IMR-90 (cell line): ENCODE data around the gene NIPAL3. TPM values are rescaled to one million over a fixed set of nuclear protein-coding genes. Genes with fewer than 3 reads are reported as not detected.

Experiments used
- ATAC-seq: fragments of 200-7000 bp; cut with Tn5 transposase; 2 replicates; pipeline ENCODE4 v1.9.1; 2020; ENCODE audit warnings: low read depth, mild to moderate bottlenecking, moderate library complexity
- BruUV-seq: library from RNA; stranded (reverse); fragments of 400-500 nt; replicated peaks from 2 replicates; lab custom pipeline; 2021; lab: Mats Ljungman, UMichigan
- CTCF ChIA-PET: fragments of 300-600 bp; formaldehyde crosslinking; extraction: SDS; loops from one replicate; lab custom pipeline; 2021; ENCODE audit warnings: antibody characterized with exemption; lab: Yijun Ruan, JAX
- POLR2A ChIA-PET: fragments of 300-600 bp; sonication (Branson Sonifier 250); formaldehyde crosslinking; loops from one replicate; lab custom pipeline; 2022; ENCODE audit warnings: antibody characterized with exemption; ENCODE audit not compliant: unreplicated experiment; lab: Charles Lee
- DNase-seq: peaks from one replicate; pipeline ENCODE4 v3.0.0; 2013
- H2AFZ ChIP-seq: replicated peaks from 2 replicates; pipeline ENCODE3; 2013; ENCODE audit warnings: low read length, mild to moderate bottlenecking; ENCODE audit not compliant: poor library complexity
- H2AK5ac ChIP-seq: 2 replicates; pipeline ENCODE4 v1.6.1; 2013; ENCODE audit warnings: low read depth, low read length, inconsistent platforms
- H2AK9ac ChIP-seq: replicated peaks from 2 replicates; pipeline ENCODE3; 2013; ENCODE audit warnings: mild to moderate bottlenecking, low read depth, low read length, moderate library complexity; ENCODE audit not compliant: poor library complexity
- H2BK120ac ChIP-seq: 2 replicates; pipeline ENCODE4 v1.6.1; 2013; ENCODE audit warnings: low read depth, low read length, inconsistent platforms
- H2BK15ac ChIP-seq: 3 replicates; pipeline ENCODE4 v1.6.1; 2013; ENCODE audit warnings: low read depth, low read length, inconsistent platforms
- H2BK20ac ChIP-seq: 2 replicates; pipeline ENCODE4 v1.6.1; 2013; ENCODE audit warnings: low read depth, mild to moderate bottlenecking, inconsistent platforms, low read length, moderate library complexity
- H2BK5ac ChIP-seq: 2 replicates; pipeline ENCODE4 v1.6.1; 2013; ENCODE audit warnings: mild to moderate bottlenecking, low read depth, low read length, inconsistent platforms; ENCODE audit not compliant: poor library complexity, severe bottlenecking
- H3K14ac ChIP-seq: replicated peaks from 2 replicates; pipeline ENCODE4 v1.6.1; 2013; ENCODE audit warnings: low read depth, low read length, inconsistent platforms
- H3K18ac ChIP-seq: 2 replicates; pipeline ENCODE4 v1.6.1; 2013; ENCODE audit warnings: low read depth, low read length, control low read depth
- H3K23ac ChIP-seq: 2 replicates; pipeline ENCODE4 v1.6.1; 2013; ENCODE audit warnings: low read depth, low read length, inconsistent platforms
- H3K27ac ChIP-seq: 2 replicates; pipeline ENCODE4 v1.5.1; 2013; ENCODE audit warnings: mild to moderate bottlenecking, control low read depth, low read length; ENCODE audit not compliant: insufficient read depth
- H3K27me3 ChIP-seq: 2 replicates; pipeline ENCODE4 v1.6.1; 2013; ENCODE audit warnings: low read length; ENCODE audit not compliant: control insufficient read depth, insufficient read depth
- H3K36me3 ChIP-seq: 2 replicates; pipeline ENCODE4 v1.6.1; 2013; ENCODE audit warnings: low read length, mixed read lengths; ENCODE audit not compliant: control insufficient read depth, insufficient read depth
- H3K4ac ChIP-seq: 2 replicates; pipeline ENCODE4 v1.6.1; 2013; ENCODE audit warnings: low read depth, low read length, inconsistent platforms
- H3K4me1 ChIP-seq: 2 replicates; pipeline ENCODE4 v1.6.1; 2013; ENCODE audit warnings: low read length, mixed read lengths; ENCODE audit not compliant: control insufficient read depth, insufficient read depth
- H3K4me2 ChIP-seq: 2 replicates; pipeline ENCODE4 v1.6.1; 2013; ENCODE audit warnings: low read depth, mild to moderate bottlenecking, control low read depth, low read length, moderate library complexity
- H3K4me3 ChIP-seq: 2 replicates; pipeline ENCODE4 v1.5.1; 2013; ENCODE audit warnings: low read depth, mild to moderate bottlenecking, control low read depth, low read length, moderate library complexity; ENCODE audit not compliant: insufficient read depth
- H3K56ac ChIP-seq: 2 replicates; pipeline ENCODE4 v1.6.1; 2013; ENCODE audit warnings: low read length, inconsistent platforms; ENCODE audit not compliant: insufficient read depth; ENCODE audit errors: extremely low read depth
- H3K79me1 ChIP-seq, 2 experiments: 2 replicates each; pipeline ENCODE4 v1.6.1; 2013; ENCODE audit warnings: low read length in 2 of 2, inconsistent platforms in 1 of 2, low read depth in 1 of 2
- H3K9ac ChIP-seq: 2 replicates; pipeline ENCODE4 v1.6.1; 2013; ENCODE audit warnings: low read depth, low read length, control low read depth
- H3K9me1 ChIP-seq: 2 replicates; pipeline ENCODE4 v1.6.1; 2013; ENCODE audit warnings: low read length, inconsistent platforms; ENCODE audit not compliant: insufficient read depth
- H3K9me3 ChIP-seq: 2 replicates; pipeline ENCODE4 v1.6.1; 2013; ENCODE audit warnings: low read length; ENCODE audit not compliant: control insufficient read depth, insufficient read depth
- H4K20me1 ChIP-seq: 2 replicates; pipeline ENCODE4 v1.6.1; 2013; ENCODE audit warnings: low read length, inconsistent platforms; ENCODE audit not compliant: insufficient read depth
- H4K5ac ChIP-seq: 2 replicates; pipeline ENCODE4 v1.6.1; 2013; ENCODE audit warnings: mild to moderate bottlenecking, low read depth, low read length, control low read depth
- H4K8ac ChIP-seq, 2 experiments: 2 replicates each; pipeline ENCODE4 v1.6.1; 2013; ENCODE audit warnings: low read depth in 2 of 2, low read length in 2 of 2, control low read depth in 1 of 2, inconsistent platforms in 1 of 2
- H4K91ac ChIP-seq: 2 replicates; pipeline ENCODE4 v1.6.1; 2013; ENCODE audit warnings: low read depth, low read length, inconsistent platforms; ENCODE audit not compliant: insufficient read depth
- BHLHE40 ChIP-seq: fragments of 150-350 bp; IDR thresholded peaks from 2 replicates; pipeline ENCODE4 v1.6.1; 2016; ENCODE audit warnings: mild to moderate bottlenecking, low read depth, low read length
- CHD1 ChIP-seq: IDR thresholded peaks from 2 replicates; pipeline ENCODE4 v1.6.1; 2012; ENCODE audit warnings: low read depth, low read length, improper control_type of control experiment
- CTCF ChIP-seq: conservative IDR thresholded peaks from 2 replicates; pipeline ENCODE4 v1.5.1; 2012; ENCODE audit warnings: mild to moderate bottlenecking, low read depth, low read length, improper control_type of control experiment
- MAZ ChIP-seq: IDR thresholded peaks from 2 replicates; pipeline ENCODE4 v1.6.1; 2012; ENCODE audit warnings: low read depth, mild to moderate bottlenecking, low read length, improper control_type of control experiment, moderate library complexity, borderline replicate concordance
- MXI1 ChIP-seq: IDR thresholded peaks from 2 replicates; pipeline ENCODE4 v1.6.1; 2012; ENCODE audit warnings: low read depth, mild to moderate bottlenecking, low read length, moderate library complexity, borderline replicate concordance
- RAD21 ChIP-seq: IDR thresholded peaks from 2 replicates; pipeline ENCODE4 v1.6.1; 2012; ENCODE audit warnings: low read length, improper control_type of control experiment
- WGBS, 2 experiments: methylation state at CpG; one replicate each; pipeline versions ENCODE4 v1.1.5 to v1.1.7; 2013; ENCODE audit warnings: missing lambda C conversion rate in 2 of 2; ENCODE audit not compliant: insufficient read length in 1 of 2; ENCODE audit errors: extremely low coverage in 2 of 2; 5-methylcytosine and 5-hydroxymethylcytosine counted together
- dilution Hi-C: fragments of 300-500 bp; cut with HindIII; formaldehyde crosslinking; loops from one replicate; pipeline ENCODE4 v1.14.3; 2018; ENCODE audit warnings: low sequenced_read_pairs; ENCODE audit not compliant: unreplicated experiment
- in situ Hi-C: fragments of 300-500 bp; cut with MboI; formaldehyde crosslinking; loops from 3 replicates; pipeline ENCODE4 v1.14.3; 2019; ENCODE audit warnings: low sequenced_read_pairs, inconsistent platforms, mixed read lengths
- intact Hi-C: fragments of 100-400 bp; cut with micrococcal nuclease; formaldehyde crosslinking; loops from 2 replicates; pipeline ENCODE4 v1.10.0; 2022
- polyA plus RNA-seq, 3 experiments: library from polyadenylated mRNA; depleted of rRNA; stranded (reverse); fragments of >200 nt; gene quantifications; 2 replicates each; pipeline ENCODE4 v1.2.3, GENCODE V29; 2012; ENCODE audit warnings: low replicate concordance in 1 of 3
- total RNA-seq: library from RNA; depleted of rRNA; stranded (reverse); fragments of >200 nt; gene quantifications from 2 replicates; pipeline ENCODE4 v1.2.3, GENCODE V29; 2012
- TF ChIP-seq, protein P1 (sequence below): fragments of 150-350 bp; IDR thresholded peaks from 2 replicates; pipeline ENCODE4 v1.6.1; 2016; ENCODE audit warnings: low read depth, mild to moderate bottlenecking, low read length, moderate library complexity, borderline replicate concordance

The NIPAL3 gene
- total and polyA plus RNA-seq, 2 of the 4 experiments (the other 2 are of a cell fraction) = 55.0 to 123 TPM

DNA sequence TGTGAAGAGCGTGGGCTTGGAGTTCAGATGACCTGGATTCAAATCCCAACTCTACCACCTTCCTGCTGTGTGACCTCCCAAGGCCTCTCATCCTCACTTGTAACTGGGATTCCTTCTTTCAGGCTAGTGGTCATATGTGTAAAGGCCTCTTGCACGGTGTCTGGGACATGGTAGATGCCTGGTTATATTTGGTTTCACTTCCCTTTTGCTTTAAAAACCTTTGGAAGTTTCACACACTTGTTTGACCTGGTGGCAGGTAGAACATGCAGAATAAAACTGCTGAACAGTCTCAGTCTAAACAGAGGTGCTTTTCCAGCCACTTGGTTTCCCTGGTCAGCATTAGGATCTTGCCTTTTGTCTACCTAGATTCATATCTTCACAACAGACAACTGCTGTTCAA, 50.0 kb downstream of the NIPAL3 start:
- Histone ChIP-seq H3K4me2 (no peak overlapping the region), H3K4me1 (peaks cover 4% of the 10 kb centered on the region), H2AK9ac (no peak overlapping the region), H2AK5ac (no peak overlapping the region), H3K9me3 (no peaks in the 10 kb centered on the region; the same call in 1 of the 2 replicates), H2BK20ac (no peak overlapping the region), H2BK15ac (no peak overlapping the region), H3K18ac (no peak overlapping the region), H3K56ac (no peak overlapping the region), H4K8ac (no peak overlapping the region), H2AFZ (no peak overlapping the region), H3K27ac (no peak overlapping the region), H3K9me1 (peaks cover 18% of the 10 kb centered on the region), H3K23ac (no peak overlapping the region), H3K4me3 (no peak overlapping the region), H4K91ac (no peak overlapping the region), H3K9ac (no peak overlapping the region), H2BK5ac (no peak overlapping the region), H3K14ac (no peak overlapping the region), H4K5ac (no peak overlapping the region), H2BK120ac (no peak overlapping the region), H4K20me1 (no peaks in the 10 kb centered on the region), H3K27me3 (no peaks in the 10 kb centered on the region), H3K4ac (no peak overlapping the region), H3K79me1 (0 out of 4 replicates have a peak, but pooled peaks cover 0 to 5% of the 10 kb centered on the region in 2 experiments), H3K36me3 (peaks cover 17% of the 10 kb centered on the region; the same call in 1 of the 2 replicates)
- ATAC-seq (no peak), DNase-seq (no peak)
- POLR2A ChIA-PET = no interaction called here
- intact Hi-C loops (no loop called here), dilution Hi-C loops (no loop called here), in situ Hi-C loops (no loop called here)
- 80% methylated on average over 1 of the region's 2 CpGs; no CpG with 5 or more reads in 1 of the 2 experiments for WGBS, 2 experiments
- no peak for TF ChIP-seq CHD1
- TF ChIP-seq CTCF = no peak
- TF ChIP-seq MAZ = no peak
- no peak for TF ChIP-seq RAD21
- no peak for TF ChIP-seq BHLHE40
- TF ChIP-seq, protein P1, sequence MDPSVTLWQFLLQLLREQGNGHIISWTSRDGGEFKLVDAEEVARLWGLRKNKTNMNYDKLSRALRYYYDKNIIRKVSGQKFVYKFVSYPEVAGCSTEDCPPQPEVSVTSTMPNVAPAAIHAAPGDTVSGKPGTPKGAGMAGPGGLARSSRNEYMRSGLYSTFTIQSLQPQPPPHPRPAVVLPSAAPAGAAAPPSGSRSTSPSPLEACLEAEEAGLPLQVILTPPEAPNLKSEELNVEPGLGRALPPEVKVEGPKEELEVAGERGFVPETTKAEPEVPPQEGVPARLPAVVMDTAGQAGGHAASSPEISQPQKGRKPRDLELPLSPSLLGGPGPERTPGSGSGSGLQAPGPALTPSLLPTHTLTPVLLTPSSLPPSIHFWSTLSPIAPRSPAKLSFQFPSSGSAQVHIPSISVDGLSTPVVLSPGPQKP = no peak
- no peak for TF ChIP-seq MXI1
- no TSS peak for BruUV-seq
- CTCF ChIA-PET = no interaction called here
